Type B pancreatic cell (in vitro differentiated cells): ENCODE data around the gene IL16. TPM values are rescaled to one million over a fixed set of nuclear protein-coding genes. Genes with fewer than 3 reads are reported as not detected.

Experiments used
- DNase-seq: peaks from one replicate; pipeline ENCODE4 v3.0.0; 2021; ENCODE audit warnings: mixed read lengths; ENCODE audit not compliant: unreplicated experiment; ENCODE audit errors: extremely low spot score
- H3K27ac Mint-ChIP-seq: 2 replicates; pipeline ENCODE4 v1.8.0; 2021; ENCODE audit warnings: mild to moderate bottlenecking, mixed read lengths
- H3K27me3 Mint-ChIP-seq: 2 replicates; pipeline ENCODE4 v1.8.0; 2021; ENCODE audit warnings: mixed read lengths
- H3K36me3 Mint-ChIP-seq: 2 replicates; pipeline ENCODE4 v1.8.0; 2021; ENCODE audit warnings: mixed read lengths
- H3K4me1 Mint-ChIP-seq: one replicate; pipeline ENCODE4 v1.8.0; 2021; ENCODE audit warnings: mixed read lengths; ENCODE audit not compliant: unreplicated experiment
- H3K4me3 Mint-ChIP-seq: 2 replicates; pipeline ENCODE4 v1.8.0; 2021; ENCODE audit warnings: mild to moderate bottlenecking, mixed read lengths
- H3K9me3 Mint-ChIP-seq: 2 replicates; pipeline ENCODE4 v1.8.0; 2021; ENCODE audit warnings: mixed read lengths
- CTCF ChIP-seq: fragments of 200-600 bp; sonication (generic); conservative IDR thresholded peaks from 2 replicates; pipeline ENCODE4 v1.5.0; 2021; ENCODE audit warnings: antibody characterized with exemption, mild to moderate bottlenecking
- total RNA-seq: library from RNA; stranded (reverse); gene quantifications from 2 replicates; pipeline ENCODE4 v1.2.1, GENCODE V29; 2021; ENCODE audit warnings: low replicate concordance

Gene IL16
- total RNA-seq, 1 donor from 2014 or later: 0.14 TPM

GRCh38 chr15:81189583-81190283 lies 6.9 kb upstream of the IL16 start:
- Mint-ChIP-seq H3K27ac (no peak overlapping the region), H3K4me1 (no peaks in the 10 kb centered on the region)

GRCh38 chr15:81190922-81191507 lies 5.7 kb upstream of the IL16 start:
- Mint-ChIP-seq H3K27ac (no peak overlapping the region), H3K36me3 (no peaks in the 10 kb centered on the region), H3K4me1 (peaks cover 3% of the 10 kb centered on the region), H3K9me3 (no peaks in the 10 kb centered on the region), H3K4me3 (no peak overlapping the region), H3K27me3 (peaks cover 20% of the 10 kb centered on the region)
- DNase-seq: no peak
- TF ChIP-seq CTCF: no peak

More at GRCh38 chr15:81189583-81190283, 6.9 kb upstream of the IL16 start:
- Mint-ChIP-seq H3K27me3 (peaks cover 24% of the 10 kb centered on the region), H3K4me3 (no peak overlapping the region), H3K9me3 (no peaks in the 10 kb centered on the region), H3K36me3 (no peaks in the 10 kb centered on the region)
- TF ChIP-seq CTCF: no peak
- peak; percentile 18 for DNase-seq

- H3K9me3 Mint-ChIP-seq: no peaks in the 10 kb centered on the region
- peaks cover 20% of the 10 kb centered on the region for H3K27me3 Mint-ChIP-seq
- H3K27ac Mint-ChIP-seq: no peak overlapping the region
- no peak for DNase-seq
- H3K4me3 Mint-ChIP-seq: no peak overlapping the region
- no peak for TF ChIP-seq CTCF
- H3K36me3 Mint-ChIP-seq: no peaks in the 10 kb centered on the region
- H3K4me1 Mint-ChIP-seq: peaks cover 3% of the 10 kb centered on the region
These were observed 5.0 kb upstream of the IL16 start for GRCh38 chr15:81191701-81192100.

GRCh38 chr15:81194723-81195122 lies 2.0 kb upstream of the IL16 start:
- H3K4me3 Mint-ChIP-seq: no peak overlapping the region
- no peak for DNase-seq
- peaks cover 3% of the 10 kb centered on the region for H3K4me1 Mint-ChIP-seq
- no peaks in the 10 kb centered on the region for H3K9me3 Mint-ChIP-seq
- TF ChIP-seq CTCF: no peak
- H3K27ac Mint-ChIP-seq: no peak overlapping the region
- peaks cover 22% of the 10 kb centered on the region for H3K27me3 Mint-ChIP-seq
- no peaks in the 10 kb centered on the region for H3K36me3 Mint-ChIP-seq

- no peak overlapping the region for H3K27ac Mint-ChIP-seq
- H3K9me3 Mint-ChIP-seq: no peaks in the 10 kb centered on the region
- peaks cover 22% of the 10 kb centered on the region for H3K27me3 Mint-ChIP-seq
- no peaks in the 10 kb centered on the region for H3K36me3 Mint-ChIP-seq
- TF ChIP-seq CTCF: no peak
- no peak for DNase-seq
- H3K4me1 Mint-ChIP-seq: peaks cover 3% of the 10 kb centered on the region
- no peak overlapping the region for H3K4me3 Mint-ChIP-seq
These were observed 1.3 kb upstream of the IL16 start for GRCh38 chr15:81195339-81195864.
